Fibroblast of lung (primary cell): ENCODE data around the gene POLR1H. TPM values are rescaled to one million over a fixed set of nuclear protein-coding genes. Genes with fewer than 3 reads are reported as not detected.
A peak's percentile ranks its signal among the peaks of the same experiment; 100 is the strongest.

Experiments used
- DNase-seq, 2 donors: peaks; one replicate each; pipeline versions ENCODE4 v3.0.0 to v3.0.0-alpha.2; 2010; ENCODE audit warnings: low read depth in 2 of 2
- H2AFZ ChIP-seq: 2 replicates; pipeline ENCODE4 v1.5.1; 2012; ENCODE audit warnings: low read length, control low read depth, inconsistent platforms
- H3K27ac ChIP-seq: 2 replicates; pipeline ENCODE4 v1.5.1; 2011; ENCODE audit warnings: low read length, control low read depth; ENCODE audit not compliant: insufficient read depth
- H3K27me3 ChIP-seq: 2 replicates; pipeline ENCODE4 v1.5.1; 2011; ENCODE audit warnings: mild to moderate bottlenecking, low read length; ENCODE audit not compliant: control insufficient read depth, insufficient read depth
- H3K36me3 ChIP-seq: 2 replicates; pipeline ENCODE4 v1.5.1; 2011; ENCODE audit warnings: low read length; ENCODE audit not compliant: control insufficient read depth, insufficient read depth
- H3K4me1 ChIP-seq: 2 replicates; pipeline ENCODE4 v1.5.1; 2011; ENCODE audit warnings: low read length; ENCODE audit not compliant: control insufficient read depth, insufficient read depth; ENCODE audit errors: extremely low read depth
- H3K4me2 ChIP-seq: 2 replicates; pipeline ENCODE4 v1.5.1; 2011; ENCODE audit warnings: low read length, control low read depth; ENCODE audit not compliant: insufficient read depth; ENCODE audit errors: extremely low read depth
- H3K4me3 ChIP-seq, 4 experiments: fragments of 200-600 bp in 1 of 4; sonication (generic) in 1 of 4; replicated peaks in 1 of 4; 2 replicates each; pipeline ENCODE4 v1.5.1; 2011 to 2016; ENCODE audit warnings: low read length in 4 of 4, low read depth in 3 of 4, mild to moderate bottlenecking in 3 of 4, control low read depth in 2 of 4, inconsistent platforms in 1 of 4, mixed read lengths in 1 of 4; ENCODE audit not compliant: insufficient read depth in 1 of 4; ENCODE audit errors: control extremely low read depth in 1 of 4
- H3K79me2 ChIP-seq: 2 replicates; pipeline ENCODE4 v1.5.1; 2012; ENCODE audit warnings: mild to moderate bottlenecking, low read length, inconsistent platforms; ENCODE audit not compliant: control insufficient read depth, insufficient read depth
- H3K9ac ChIP-seq: 2 replicates; pipeline ENCODE4 v1.5.1; 2011; ENCODE audit warnings: mild to moderate bottlenecking, low read length, control low read depth; ENCODE audit not compliant: insufficient read depth
- H3K9me3 ChIP-seq: 2 replicates; pipeline ENCODE4 v1.5.1; 2012; ENCODE audit warnings: low read depth, low read length; ENCODE audit not compliant: control insufficient read depth, insufficient read depth
- H4K20me1 ChIP-seq: 2 replicates; pipeline ENCODE4 v1.5.1; 2011; ENCODE audit warnings: low read length; ENCODE audit not compliant: control insufficient read depth, insufficient read depth; ENCODE audit errors: extremely low read depth
- CTCF ChIP-seq, 2 donors: IDR thresholded peaks in 1 of 2; conservative IDR thresholded peaks in 1 of 2; 1 replicate in 1 of 2; 2 replicates in 1 of 2; pipeline ENCODE4 v1.5.1; 2011 to 2012; ENCODE audit warnings: low read length in 2 of 2, control low read depth in 1 of 2, inconsistent platforms in 1 of 2, low read depth in 1 of 2, mild to moderate bottlenecking in 1 of 2
- EZH2 ChIP-seq: IDR thresholded peaks from 2 replicates; pipeline ENCODE4 v1.5.1; 2012; ENCODE audit warnings: low read length, control low read depth, mild to moderate bottlenecking; ENCODE audit errors: missing control alignments
- polyA plus RNA-seq, 2 donors: library from polyadenylated mRNA; depleted of rRNA in 1 of 2; stranded (reverse) in 1 of 2; unstranded in 1 of 2; fragments of >200 nt; gene quantifications; 2 replicates each; pipeline ENCODE4 v1.2.1, GENCODE V29; 2011 to 2012; ENCODE audit warnings: missing spikeins in 1 of 2
- total RNA-seq: library from RNA; depleted of rRNA; stranded (reverse); fragments of >200 nt; gene quantifications from 2 replicates; pipeline ENCODE4 v1.2.1, GENCODE V29; 2014

The POLR1H gene
- total and polyA plus RNA-seq, 2 donors (not counting 1 experiment from before 2014, with no cell fraction given), result 25.0 to 46.1 TPM

GRCh38 chr6:30074331-30075093 is 13.4 kb downstream of the POLR1H start:
- H2AFZ ChIP-seq, result no peak overlapping the region
- no peaks in the 10 kb centered on the region for H3K36me3 ChIP-seq
- peak overlapping the region in 2 of 4 experiments; percentile 28 to 50 for H3K4me3 ChIP-seq
- TF ChIP-seq CTCF (conservative IDR thresholded peaks at IDR 0.05 in 1 of 2, IDR thresholded peaks at IDR 0.05 in 1 of 2; ENCODE audit: low read depth in 1 of 2, low read length in 2 of 2), result no peak
- no peak for TF ChIP-seq EZH2
- H3K9me3 ChIP-seq, result no peaks in the 10 kb centered on the region
- peaks cover 80% of the 10 kb centered on the region for H3K27me3 ChIP-seq
- H3K79me2 ChIP-seq, result no peaks in the 10 kb centered on the region
- peak in 1 of 2 donors; percentile 10 for DNase-seq
- no peak overlapping the region for H3K9ac ChIP-seq
- H3K4me2 ChIP-seq, result peak overlapping the region; percentile 32
- H3K4me1 ChIP-seq, result peaks cover 2% of the 10 kb centered on the region
- H4K20me1 ChIP-seq, result no peaks in the 10 kb centered on the region
- H3K27ac ChIP-seq, result no peak overlapping the region

- H3K4me3 ChIP-seq, result peak within 1 kb of the TSS in 2 of 4 experiments; percentile 28 to 50
- TF ChIP-seq CTCF (conservative IDR thresholded peaks at IDR 0.05 in 1 of 2, IDR thresholded peaks at IDR 0.05 in 1 of 2; ENCODE audit: low read depth in 1 of 2, low read length in 2 of 2) (no peak), EZH2 (peak; percentile 97)
- no peak within 1 kb of the TSS for H3K9ac ChIP-seq
These were observed 14.2 kb downstream of the POLR1H start, which contains the start of gene RNF39 for GRCh38 chr6:30075094-30075789. Gene RNF39 (minus strand): TSS chr6:30075769. CDS start chr6:30075585, 184 bp downstream.

More at GRCh38 chr6:30075094-30075789, 14.2 kb downstream of the POLR1H start, which contains the start of gene RNF39:
- no peak for DNase-seq
- peaks cover 80% of the 10 kb centered on the region for H3K27me3 ChIP-seq
- H3K4me1 ChIP-seq, result peaks cover 2% of the 10 kb centered on the region
- H3K79me2 ChIP-seq, result no peaks in the 10 kb centered on the region
- H2AFZ ChIP-seq, result no peak within 1 kb of the TSS
- H3K4me2 ChIP-seq, result peak within 1 kb of the TSS; percentile 32
- H4K20me1 ChIP-seq, result no peaks in the 10 kb centered on the region
- H3K36me3 ChIP-seq, result no peaks in the 10 kb centered on the region
- H3K9me3 ChIP-seq, result no peaks in the 10 kb centered on the region
- no peak within 1 kb of the TSS for H3K27ac ChIP-seq
